Natural killer cell (primary cell): ENCODE measurements around the gene FAM193A. TPM values are rescaled to one million over a fixed set of nuclear protein-coding genes. Genes with fewer than 3 reads are reported as not detected.

Experiments used
- ATAC-seq, 3 donors: fragments of 150-1000 bp in 2 of 3; fragments of 200-7000 bp in 1 of 3; cut with Tn5 transposase; 1 replicate in 1 of 3; 2 replicates in 2 of 3; pipeline ENCODE4 v1.10.0; 2021; ENCODE audit warnings: mild to moderate bottlenecking in 2 of 3, moderate library complexity in 2 of 3
- DNase-seq, 2 donors: peaks; one replicate each; pipeline versions ENCODE4 v3.0.0 to v3.0.0-alpha.2; 2013 to 2021; ENCODE audit warnings: mixed read lengths in 1 of 2
- H3K27ac ChIP-seq: one replicate; pipeline ENCODE4 v1.5.1; 2013; ENCODE audit warnings: mild to moderate bottlenecking, low read length
- H3K27me3 ChIP-seq: one replicate; pipeline ENCODE4 v1.6.1; 2013; ENCODE audit warnings: low read length; ENCODE audit not compliant: control insufficient read depth, insufficient read depth
- H3K36me3 ChIP-seq: one replicate; pipeline ENCODE4 v1.6.1; 2013; ENCODE audit warnings: low read length; ENCODE audit not compliant: control insufficient read depth, insufficient read depth
- H3K4me1 ChIP-seq: one replicate; pipeline ENCODE4 v1.6.1; 2013; ENCODE audit warnings: low read length; ENCODE audit not compliant: control insufficient read depth, insufficient read depth
- H3K4me3 ChIP-seq: one replicate; pipeline ENCODE4 v1.5.1; 2013; ENCODE audit warnings: low read length
- H3K9me3 ChIP-seq: one replicate; pipeline ENCODE4 v1.6.1; 2013; ENCODE audit warnings: low read length; ENCODE audit not compliant: control insufficient read depth, insufficient read depth
- H3K27ac Mint-ChIP-seq, 2 donors: one replicate each; pipeline ENCODE4 v1.8.0; 2022; ENCODE audit warnings: mild to moderate bottlenecking in 2 of 2, mixed read lengths in 2 of 2, moderate library complexity in 1 of 2
- H3K27me3 Mint-ChIP-seq, 2 donors: one replicate each; pipeline ENCODE4 v1.8.0; 2022; ENCODE audit warnings: low read depth in 2 of 2, mixed read lengths in 2 of 2
- H3K36me3 Mint-ChIP-seq: one replicate; pipeline ENCODE4 v1.8.0; 2022; ENCODE audit warnings: mixed read lengths
- H3K4me1 Mint-ChIP-seq, 2 donors: one replicate each; pipeline ENCODE4 v1.8.0; 2022; ENCODE audit warnings: mixed read lengths in 2 of 2
- H3K4me3 Mint-ChIP-seq: one replicate; pipeline ENCODE4 v1.8.0; 2022; ENCODE audit warnings: mild to moderate bottlenecking, moderate library complexity, mixed read lengths
- H3K9me3 Mint-ChIP-seq, 2 donors: one replicate each; pipeline ENCODE4 v1.8.0; 2022; ENCODE audit warnings: mixed read lengths in 2 of 2
- WGBS: methylation state at CpG from one replicate; pipeline ENCODE4 v1.1.7; 2013; ENCODE audit warnings: missing lambda C conversion rate; ENCODE audit not compliant: insufficient coverage; 5-methylcytosine and 5-hydroxymethylcytosine counted together
- intact Hi-C: fragments of 100-400 bp; cut with micrococcal nuclease; formaldehyde crosslinking; loops from one replicate; pipeline ENCODE4 v1.14.2; 2022
- total RNA-seq, 4 donors: library from RNA; stranded (reverse); fragments of 120-200 nt in 1 of 4; gene quantifications; one replicate each; pipeline versions ENCODE4 v1.2.3 to v1.2.4, GENCODE V29; 2013 to 2022
- TF ChIP-seq, protein P1 (sequence below): fragments of 200-600 bp; IDR thresholded peaks from one replicate; pipeline ENCODE4 v1.8.0; 2022; ENCODE audit warnings: antibody characterized with exemption

Gene FAM193A
- total RNA-seq, 3 donors from 2014 or later (not counting 1 experiment from before 2014, with no cell fraction given), result 39.4 to 49.3 (median 48.1) TPM

DNA sequence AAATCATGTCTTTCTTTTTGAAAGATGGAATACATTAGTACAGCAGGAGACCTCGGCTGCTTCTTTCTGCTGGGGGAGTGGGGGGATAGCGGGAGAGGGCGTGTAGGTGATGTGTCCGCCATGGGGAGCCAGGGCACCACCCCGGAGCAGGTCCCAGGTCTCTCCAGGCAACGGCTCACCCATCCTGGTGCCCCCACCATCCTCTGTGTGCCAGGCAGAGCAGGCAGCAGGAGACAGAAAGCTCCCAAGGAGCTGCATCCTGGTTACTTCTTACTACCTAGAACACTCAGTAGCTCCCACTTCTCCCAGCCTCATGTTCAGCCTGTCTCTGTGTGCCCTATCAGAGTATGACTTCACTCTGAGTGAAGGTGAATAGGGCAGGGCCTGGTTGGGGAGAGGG, 196.1 kb downstream of the FAM193A start:
- peaks cover 0 to 4% of the 10 kb centered on the region in 2 donors for H3K4me1 Mint-ChIP-seq
- 100% methylated on average over 6 of the region's 6 CpGs for WGBS
- peaks cover 0 to 7% of the 10 kb centered on the region in 2 donors for H3K9me3 Mint-ChIP-seq
- DNase-seq (no peak), ATAC-seq (no peak)
- peaks cover 7% of the 10 kb centered on the region for H3K36me3 Mint-ChIP-seq
- H3K27ac Mint-ChIP-seq, result peak overlapping the region in 1 of 2 donors; percentile 30
- no peak overlapping the region for H3K27ac ChIP-seq
- TF ChIP-seq, protein P1, sequence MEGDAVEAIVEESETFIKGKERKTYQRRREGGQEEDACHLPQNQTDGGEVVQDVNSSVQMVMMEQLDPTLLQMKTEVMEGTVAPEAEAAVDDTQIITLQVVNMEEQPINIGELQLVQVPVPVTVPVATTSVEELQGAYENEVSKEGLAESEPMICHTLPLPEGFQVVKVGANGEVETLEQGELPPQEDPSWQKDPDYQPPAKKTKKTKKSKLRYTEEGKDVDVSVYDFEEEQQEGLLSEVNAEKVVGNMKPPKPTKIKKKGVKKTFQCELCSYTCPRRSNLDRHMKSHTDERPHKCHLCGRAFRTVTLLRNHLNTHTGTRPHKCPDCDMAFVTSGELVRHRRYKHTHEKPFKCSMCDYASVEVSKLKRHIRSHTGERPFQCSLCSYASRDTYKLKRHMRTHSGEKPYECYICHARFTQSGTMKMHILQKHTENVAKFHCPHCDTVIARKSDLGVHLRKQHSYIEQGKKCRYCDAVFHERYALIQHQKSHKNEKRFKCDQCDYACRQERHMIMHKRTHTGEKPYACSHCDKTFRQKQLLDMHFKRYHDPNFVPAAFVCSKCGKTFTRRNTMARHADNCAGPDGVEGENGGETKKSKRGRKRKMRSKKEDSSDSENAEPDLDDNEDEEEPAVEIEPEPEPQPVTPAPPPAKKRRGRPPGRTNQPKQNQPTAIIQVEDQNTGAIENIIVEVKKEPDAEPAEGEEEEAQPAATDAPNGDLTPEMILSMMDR, result no peak
- no peak overlapping the region for H3K4me3 ChIP-seq
- no peaks in the 10 kb centered on the region for H3K4me1 ChIP-seq
- no peaks in the 10 kb centered on the region for H3K27me3 Mint-ChIP-seq
- peaks cover 29% of the 10 kb centered on the region for H3K36me3 ChIP-seq
- H3K4me3 Mint-ChIP-seq, result no peak overlapping the region
- H3K27me3 ChIP-seq, result no peaks in the 10 kb centered on the region
- intact Hi-C loops, result no loop called here
- H3K9me3 ChIP-seq, result no peaks in the 10 kb centered on the region

DNA sequence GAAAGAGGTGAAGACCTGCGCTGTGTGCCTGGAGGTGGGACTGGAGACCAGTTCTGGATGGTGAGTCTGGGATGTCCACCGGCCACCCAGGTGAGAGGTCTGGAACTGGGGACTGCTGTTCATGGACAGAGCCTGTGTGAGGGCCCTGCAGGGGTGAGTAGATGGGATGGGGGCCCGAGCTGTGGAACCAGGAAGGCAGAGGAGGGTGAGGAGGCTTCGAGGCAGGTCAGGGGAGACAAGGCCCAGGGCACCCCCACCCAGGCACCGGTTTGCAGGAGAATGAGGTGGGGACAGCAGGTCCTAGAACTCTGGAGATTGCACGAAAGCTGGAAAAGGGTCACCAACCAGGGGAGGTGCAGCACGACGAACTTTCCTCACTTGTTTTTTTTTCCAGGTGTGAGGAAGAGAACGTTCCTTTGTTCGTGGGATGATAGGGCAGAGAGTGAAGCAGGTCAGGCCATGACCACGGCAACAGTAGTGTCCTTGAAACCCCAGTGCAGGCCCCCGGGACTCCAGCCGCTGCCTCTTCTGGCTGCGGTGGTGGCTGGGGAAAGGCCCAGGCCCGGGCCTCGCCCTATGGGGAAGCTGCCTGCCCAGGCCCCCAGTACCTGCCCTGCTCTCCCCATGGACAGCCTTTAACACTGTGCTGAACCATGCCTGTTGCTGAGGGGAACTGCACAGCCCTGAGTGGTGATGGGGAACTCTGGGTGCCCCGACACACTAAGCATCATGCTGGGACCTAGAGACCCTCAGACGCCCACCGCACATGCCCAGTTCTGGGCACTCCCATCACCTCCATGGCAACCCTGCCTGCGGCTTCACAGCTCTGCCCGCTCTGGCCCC, 196.8 kb downstream of the FAM193A start:
- Histone ChIP-seq H3K9me3 (no peaks in the 10 kb centered on the region), H3K4me1 (no peaks in the 10 kb centered on the region), H3K4me3 (no peak overlapping the region), H3K27ac (no peak overlapping the region), H3K36me3 (peaks cover 29% of the 10 kb centered on the region), H3K27me3 (no peaks in the 10 kb centered on the region)
- no peak overlapping the region for H3K27ac Mint-ChIP-seq
- 95% methylated on average over 21 of the region's 21 CpGs for WGBS
- H3K4me3 Mint-ChIP-seq, result no peak overlapping the region
- peaks cover 7% of the 10 kb centered on the region for H3K36me3 Mint-ChIP-seq
- peaks cover 0 to 6% of the 10 kb centered on the region in 2 donors for H3K4me1 Mint-ChIP-seq
- no peaks in the 10 kb centered on the region for H3K27me3 Mint-ChIP-seq
- ATAC-seq, result peak in 1 of 3 donors; percentile 14
- TF ChIP-seq, protein P1, result no peak
- intact Hi-C loops, result no loop called here
- H3K9me3 Mint-ChIP-seq, result peaks cover 0 to 7% of the 10 kb centered on the region in 2 donors
- DNase-seq, result no peak

DNA sequence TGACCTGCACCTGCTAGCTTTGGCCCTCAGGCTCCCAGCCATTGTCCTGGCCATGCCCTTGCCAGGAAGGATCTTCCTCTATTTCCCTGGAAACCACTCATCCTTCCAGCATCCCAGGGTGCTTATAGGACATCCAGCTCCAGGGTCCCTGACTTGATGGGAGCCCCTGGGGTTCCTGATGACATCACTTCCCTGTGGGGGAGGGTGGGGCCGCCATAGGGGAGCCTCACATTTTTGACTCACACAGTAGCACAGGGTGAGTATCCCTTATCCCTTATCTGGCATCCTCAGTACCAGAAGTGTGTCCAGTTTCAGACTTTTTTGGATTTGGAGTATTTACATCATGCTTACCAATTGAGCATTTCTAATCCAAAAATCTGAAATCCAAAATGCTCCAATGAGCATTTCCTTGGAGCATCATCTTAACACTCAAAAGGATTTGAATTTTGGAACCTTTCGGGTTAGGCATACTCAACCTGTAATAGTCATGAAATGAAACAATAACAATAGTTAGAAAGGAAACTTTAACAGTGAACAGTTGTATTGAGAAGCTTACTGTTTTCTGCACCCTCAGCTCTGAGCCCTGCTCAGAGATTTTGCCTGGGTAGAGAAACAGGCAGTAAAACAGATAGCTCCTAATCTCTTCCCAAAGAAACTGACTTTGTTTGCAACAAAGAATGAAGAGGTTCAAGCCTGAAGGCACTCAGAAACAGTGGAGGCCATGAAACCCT, 197.6 kb downstream of the FAM193A start:
- DNase-seq, result no peak
- H3K27me3 Mint-ChIP-seq, result no peaks in the 10 kb centered on the region
- H3K27ac Mint-ChIP-seq, result peak overlapping the region; percentile 1 to 5
- TF ChIP-seq, protein P1, result no peak
- Histone ChIP-seq H3K36me3 (peaks cover 28% of the 10 kb centered on the region), H3K4me1 (no peaks in the 10 kb centered on the region), H3K4me3 (no peak overlapping the region), H3K27me3 (no peaks in the 10 kb centered on the region), H3K27ac (no peak overlapping the region), H3K9me3 (no peaks in the 10 kb centered on the region)
- intact Hi-C loops, result no loop called here
- H3K4me3 Mint-ChIP-seq, result no peak overlapping the region
- peaks cover 0 to 7% of the 10 kb centered on the region in 2 donors for H3K9me3 Mint-ChIP-seq
- ATAC-seq, result no peak
- 100% methylated on average over 1 of the region's 2 CpGs for WGBS
- peaks cover 7% of the 10 kb centered on the region for H3K36me3 Mint-ChIP-seq
- H3K4me1 Mint-ChIP-seq, result peaks cover 0 to 10% of the 10 kb centered on the region in 2 donors
